Measurements from ENCODE around the gene MED31. TPM values are rescaled to one million over a fixed set of nuclear protein-coding genes. Genes with fewer than 3 reads are reported as not detected.
A peak's percentile ranks its signal among the peaks of the same experiment; 100 is the strongest.

The MED31 gene
- total and polyA plus RNA-seq, 2 of the 13 experiments (the other 11 are each of a cell fraction or from before 2014, with no cell fraction given) = 19.0 to 20.9 TPM

- TF ChIP-seq HOMEZ (CRISPR knock-in tag; IDR thresholded peaks at IDR 0.05; ENCODE audit: low read depth) (peak; percentile 19; the same call in 1 of the 2 replicates), ZNF552 (CRISPR knock-in tag; IDR thresholded peaks at IDR 0.05; ENCODE audit: borderline replicate concordance) (no peak), HNRNPL (IDR thresholded peaks at IDR 0.05; ENCODE audit: low read depth, low read length) (0 out of 2 replicates have a peak, but pooled peaks have one; percentile 17), MAZ (IDR thresholded peaks at IDR 0.05; ENCODE audit: borderline replicate concordance, low read depth, low read length) (0 out of 2 replicates have a peak, but pooled peaks have one; percentile 57), MAZ (CRISPR knock-in tag; IDR thresholded peaks at IDR 0.05; ENCODE audit: low read depth) (no peak; the same call in 1 of the 2 replicates), BORCS8-MEF2B (CRISPR knock-in tag; IDR thresholded peaks at IDR 0.05) (no peak), ZMAT3 (CRISPR knock-in tag; conservative IDR thresholded peaks at IDR 0.05) (no peak), NR2F1 (CRISPR knock-in tag; IDR thresholded peaks at IDR 0.05) (peak in 1 of 2 experiments; percentile 50; a peak in 1 of 4 replicates), GRHL1 (CRISPR knock-in tag; conservative IDR thresholded peaks at IDR 0.05) (no peak), ZBTB34 (CRISPR knock-in tag; IDR thresholded peaks at IDR 0.05) (peak; percentile 79; the same call in 1 of the 2 replicates), SP1 (IDR thresholded peaks at IDR 0.05) (no peak), SP1 (CRISPR knock-in tag; IDR thresholded peaks at IDR 0.05) (peak; percentile 86), GMEB1 (CRISPR knock-in tag; IDR thresholded peaks at IDR 0.05; ENCODE audit: borderline replicate concordance) (0 out of 2 replicates have a peak, but pooled peaks have one; percentile 13), GATAD1 (CRISPR knock-in tag; IDR thresholded peaks at IDR 0.05) (peak; percentile 94), ZHX2 (IDR thresholded peaks at IDR 0.05; ENCODE audit: low read depth) (no peak), ZHX2 (CRISPR knock-in tag; IDR thresholded peaks at IDR 0.05; ENCODE audit: borderline replicate concordance) (0 out of 2 replicates have a peak, but pooled peaks have one; percentile 20), ZNF329 (CRISPR knock-in tag; IDR thresholded peaks at IDR 0.05; ENCODE audit: low read depth) (peak; percentile 69; the same call in 1 of the 2 replicates)
Observed at GRCh38 chr17:6651354-6651918, at the start of gene MED31, which contains the start of gene C17orf100 (continued).

All from HepG2 (cell line).